ENCODE measurements around the gene CADPS2.

CADPS2 gene

GRCh38 chr7:122727354-122727753, 158.9 kb downstream of the CADPS2 start:
- H3K4me1 ChIP-seq (ENCODE audit: control insufficient read depth in 1 of 2, insufficient read depth in 1 of 2, low read depth in 1 of 2, low read length in 1 of 2): no peaks in the 10 kb centered on the region
- H3K4me3 ChIP-seq (ENCODE audit: low read depth in 1 of 2, low read length in 1 of 2): no peak overlapping the region
- TF ChIP-seq CTCF (IDR thresholded peaks at IDR 0.05): no peak
- no peaks in the 10 kb centered on the region for H3K27me3 ChIP-seq
- H3K9me3 ChIP-seq: no peaks in the 10 kb centered on the region
- H3K27ac ChIP-seq: no peak overlapping the region
- H3K36me3 ChIP-seq: no peaks in the 10 kb centered on the region

GRCh38 chr7:122726881-122727280, 159.4 kb downstream of the CADPS2 start:
- no peak for TF ChIP-seq CTCF (IDR thresholded peaks at IDR 0.05)
- H3K27me3 ChIP-seq: no peaks in the 10 kb centered on the region
- H3K36me3 ChIP-seq: no peaks in the 10 kb centered on the region
- no peaks in the 10 kb centered on the region for H3K9me3 ChIP-seq
- H3K27ac ChIP-seq: no peak overlapping the region
- H3K4me1 ChIP-seq (ENCODE audit: control insufficient read depth in 1 of 2, insufficient read depth in 1 of 2, low read depth in 1 of 2, low read length in 1 of 2): no peaks in the 10 kb centered on the region
- no peak overlapping the region for H3K4me3 ChIP-seq (ENCODE audit: low read depth in 1 of 2, low read length in 1 of 2)

GRCh38 chr7:122724366-122724765, 161.9 kb downstream of the CADPS2 start:
- no peaks in the 10 kb centered on the region for H3K36me3 ChIP-seq
- H3K4me3 ChIP-seq (ENCODE audit: low read depth in 1 of 2, low read length in 1 of 2): no peak overlapping the region
- no peaks in the 10 kb centered on the region for H3K4me1 ChIP-seq (ENCODE audit: control insufficient read depth in 1 of 2, insufficient read depth in 1 of 2, low read depth in 1 of 2, low read length in 1 of 2)
- no peaks in the 10 kb centered on the region for H3K9me3 ChIP-seq
- TF ChIP-seq CTCF (IDR thresholded peaks at IDR 0.05): no peak
- H3K27me3 ChIP-seq: no peaks in the 10 kb centered on the region
- no peak overlapping the region for H3K27ac ChIP-seq

- Histone ChIP-seq H3K27me3 (no peaks in the 10 kb centered on the region), H3K27ac (no peak overlapping the region), H3K36me3 (no peaks in the 10 kb centered on the region), H3K4me3 (ENCODE audit: low read depth in 1 of 2, low read length in 1 of 2) (no peak overlapping the region), H3K4me1 (ENCODE audit: control insufficient read depth in 1 of 2, insufficient read depth in 1 of 2, low read depth in 1 of 2, low read length in 1 of 2) (no peaks in the 10 kb centered on the region), H3K9me3 (no peaks in the 10 kb centered on the region)
- no peak for TF ChIP-seq CTCF (IDR thresholded peaks at IDR 0.05)
These were observed 167.2 kb downstream of the CADPS2 start for GRCh38 chr7:122719010-122719578.

- TF ChIP-seq CTCF (IDR thresholded peaks at IDR 0.05): no peak
- no peaks in the 10 kb centered on the region for H3K4me1 ChIP-seq (ENCODE audit: control insufficient read depth in 1 of 2, insufficient read depth in 1 of 2, low read depth in 1 of 2, low read length in 1 of 2)
- H3K27me3 ChIP-seq: no peaks in the 10 kb centered on the region
- H3K4me3 ChIP-seq (ENCODE audit: low read depth in 1 of 2, low read length in 1 of 2): no peak overlapping the region
- H3K27ac ChIP-seq: no peak overlapping the region
- no peaks in the 10 kb centered on the region for H3K9me3 ChIP-seq
- H3K36me3 ChIP-seq: no peaks in the 10 kb centered on the region
These were observed 168.7 kb downstream of the CADPS2 start for GRCh38 chr7:122717356-122718089.
